Activated CD8-positive, alpha-beta memory T cell treated with anti-CD3 and anti-CD28 coated beads, Interleukin-2, amount 50 U/mL, for 24 hours (primary cell): ENCODE data around the gene TNFRSF8.

Source experiments
- DNase-seq: peaks from one replicate; pipeline ENCODE4 v3.0.0-alpha.2; 2020; ENCODE audit errors: extremely low read depth

TNFRSF8 gene

DNA sequence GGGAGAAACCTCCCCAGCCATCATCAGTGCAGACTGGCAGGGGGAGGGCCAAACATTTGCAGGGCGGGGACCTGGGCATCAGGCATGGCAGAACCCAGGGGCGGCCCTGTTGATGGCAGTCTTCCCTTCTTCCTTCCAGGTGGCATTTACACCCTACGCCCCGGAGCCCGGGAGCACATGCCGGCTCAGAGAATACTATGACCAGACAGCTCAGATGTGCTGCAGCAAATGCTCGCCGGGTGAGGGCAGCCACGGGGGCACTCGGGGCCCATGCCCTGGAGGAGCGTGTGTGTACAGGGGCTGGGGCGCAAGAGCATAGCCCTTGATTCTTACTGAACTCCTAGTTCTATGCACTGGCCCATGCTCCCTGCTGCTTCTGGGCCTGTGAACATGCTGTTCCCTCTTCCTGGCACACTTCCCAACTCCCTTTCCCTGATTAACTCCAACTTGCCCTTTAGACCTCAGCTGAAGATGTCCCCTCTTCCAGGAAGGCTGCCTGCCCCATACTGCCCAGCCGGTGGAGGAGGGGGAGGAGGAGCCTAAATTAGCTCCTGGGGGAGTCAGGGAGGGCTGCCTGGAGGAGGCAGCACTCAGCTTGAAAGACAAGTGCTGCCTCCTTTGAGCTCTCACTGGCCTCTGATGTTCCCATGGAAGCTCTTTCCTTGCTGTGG is 125.7 kb downstream of the TNFRSF8 start:
- DNase-seq: no peak

GRCh38 chr1:12189328-12189682 is 126.2 kb downstream of the TNFRSF8 start:
- DNase-seq: no peak

DNA sequence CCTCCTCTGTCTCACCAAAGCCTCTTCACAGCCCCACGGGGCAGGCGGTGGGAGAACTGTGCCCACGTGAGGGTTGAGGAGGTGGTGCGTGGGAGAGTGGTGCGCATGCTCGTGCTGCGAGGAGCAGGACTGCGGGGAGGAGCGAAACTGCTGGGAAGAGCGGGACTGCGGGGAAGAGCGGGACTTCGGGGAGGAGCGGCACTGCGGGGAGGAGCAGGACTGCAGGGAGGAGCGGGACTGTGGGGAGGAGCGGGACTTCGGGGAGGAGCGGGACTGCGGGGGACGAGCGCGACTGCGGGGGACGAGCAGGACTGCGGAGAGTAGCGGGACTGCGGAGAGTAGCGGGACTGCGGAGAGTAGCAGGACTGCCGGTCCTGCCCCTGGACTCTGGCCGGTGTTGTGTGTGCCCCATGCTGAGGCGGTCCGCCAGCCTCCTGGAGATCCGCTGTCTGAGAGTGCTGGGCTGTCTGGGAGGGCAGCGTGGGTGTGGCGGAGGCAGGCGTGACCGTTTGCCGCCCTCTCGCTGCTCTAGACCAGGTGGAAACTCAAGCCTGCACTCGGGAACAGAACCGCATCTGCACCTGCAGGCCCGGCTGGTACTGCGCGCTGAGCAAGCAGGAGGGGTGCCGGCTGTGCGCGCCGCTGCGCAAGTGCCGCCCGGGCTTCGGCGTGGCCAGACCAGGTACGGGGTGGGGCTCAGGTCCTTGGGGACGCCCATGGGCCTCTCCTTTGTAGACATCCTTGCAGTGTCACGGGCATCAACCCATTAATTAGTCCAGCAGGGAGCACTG is 128.3 kb downstream of the TNFRSF8 start:
- DNase-seq: no peak
